K562 (cell line): Measurements from ENCODE around the gene ATP6V1G2. TPM values are rescaled to one million over a fixed set of nuclear protein-coding genes. Genes with fewer than 3 reads are reported as not detected.

ENCODE experiments used
- ATAC-seq: fragments of 200-7000 bp; cut with Tn5 transposase; 3 replicates; pipeline ENCODE4 v1.9.1; 2020; ENCODE audit warnings: moderate library complexity
- BruUV-seq: library from RNA; stranded (reverse); fragments of 400-500 nt; replicated peaks from 2 replicates; lab custom pipeline; 2021; lab: Mats Ljungman, UMichigan
- CTCF ChIA-PET: fragments of 300-600 bp; formaldehyde crosslinking; extraction: SDS; loops from one replicate; lab custom pipeline; 2021; ENCODE audit warnings: low intra/inter-chr PET ratio; lab: Yijun Ruan, JAX
- POLR2A ChIA-PET: fragments of 300-600, 350-650 bp; sonication (Branson Sonifier 250); formaldehyde crosslinking; extraction: SDS; loops from one replicate; lab custom pipeline; 2021; ENCODE audit warnings: antibody characterized with exemption, inconsistent platforms; lab: Yijun Ruan, JAX
- DNase-seq, 4 experiments: peaks; one replicate each; pipeline versions ENCODE4 v3.0.0 to v3.0.0-alpha.2; 2011 to 2018; ENCODE audit warnings: low spot score in 3 of 4, mixed read lengths in 3 of 4; ENCODE audit errors: extremely low read depth in 1 of 4
- FAIRE-seq: peaks from 2 replicates; lab custom pipeline; 2011; peaks lifted over from hg19 to GRCh38; lab: Jason Lieb, UNC
- H2AFZ ChIP-seq: 2 replicates; pipeline ENCODE4 v1.6.0; 2011; ENCODE audit warnings: low read depth, low read length, control low read depth, inconsistent platforms
- H3K27ac ChIP-seq: fragments of 200-600 bp; 3 replicates; pipeline ENCODE4 v1.8.0; 2011; ENCODE audit warnings: low read depth, mild to moderate bottlenecking, control low read depth, inconsistent platforms, low read length, moderate library complexity, mixed read lengths; ENCODE audit errors: extremely low read depth
- H3K27me3 ChIP-seq, 2 experiments: fragments of 300-600 bp in 1 of 2; 2 replicates in 1 of 2; 3 replicates in 1 of 2; pipeline versions ENCODE4 v1.6.0 to v1.8.0; 2011; ENCODE audit warnings: inconsistent platforms in 2 of 2, low read length in 2 of 2, mild to moderate bottlenecking in 1 of 2, mixed read lengths in 1 of 2, moderate library complexity in 1 of 2; ENCODE audit not compliant: control insufficient read depth in 2 of 2, insufficient read depth in 2 of 2
- H3K36me3 ChIP-seq: fragments of 300-600 bp; 3 replicates; pipeline ENCODE4 v1.8.0; 2011; ENCODE audit warnings: mild to moderate bottlenecking, low read length, inconsistent platforms; ENCODE audit not compliant: control insufficient read depth, insufficient read depth
- H3K4me1 ChIP-seq, 2 experiments: fragments of 200-600 bp in 1 of 2; replicated peaks in 1 of 2; 2 replicates in 1 of 2; 3 replicates in 1 of 2; pipeline versions ENCODE4 v1.5.1 to v1.8.0; 2011; ENCODE audit warnings: inconsistent platforms in 2 of 2, low read length in 2 of 2, mild to moderate bottlenecking in 1 of 2, mixed read lengths in 1 of 2, moderate library complexity in 1 of 2; ENCODE audit not compliant: control insufficient read depth in 2 of 2, insufficient read depth in 2 of 2
- H3K4me2 ChIP-seq: 2 replicates; pipeline ENCODE4 v1.6.1; 2011; ENCODE audit warnings: low read length, control low read depth, inconsistent platforms, mixed read lengths; ENCODE audit not compliant: insufficient read depth
- H3K4me3 ChIP-seq: fragments of 200-600 bp; sonication (generic), shearing (Covaris generic); 2 replicates; pipeline ENCODE4 v1.5.1; 2016; ENCODE audit warnings: control low read depth, inconsistent platforms
- H3K79me2 ChIP-seq: fragments of 200-600 bp; 3 replicates; pipeline ENCODE4 v1.8.0; 2011; ENCODE audit warnings: low read length, inconsistent platforms; ENCODE audit not compliant: control insufficient read depth, insufficient read depth
- H3K9ac ChIP-seq, 2 experiments: 2 replicates each; pipeline versions ENCODE4 v1.6.0 to v1.6.1; 2011; ENCODE audit warnings: low read depth in 2 of 2, low read length in 2 of 2, control low read depth in 1 of 2, inconsistent platforms in 1 of 2, mild to moderate bottlenecking in 1 of 2, mixed read lengths in 1 of 2; ENCODE audit not compliant: insufficient read depth in 1 of 2
- H3K9me1 ChIP-seq: one replicate; pipeline ENCODE4 v1.6.0; 2011; ENCODE audit warnings: inconsistent platforms, mild to moderate bottlenecking, low read length, moderate library complexity; ENCODE audit not compliant: control insufficient read depth, insufficient read depth
- H3K9me3 ChIP-seq: replicated peaks from 2 replicates; pipeline ENCODE4 v1.5.1; 2011; ENCODE audit warnings: low read depth, low read length, inconsistent platforms; ENCODE audit not compliant: control insufficient read depth, insufficient read depth
- H4K20me1 ChIP-seq: replicated peaks from 2 replicates; pipeline ENCODE4 v1.6.1; 2011; ENCODE audit warnings: low read length, inconsistent platforms, mixed read lengths; ENCODE audit not compliant: control insufficient read depth, insufficient read depth
- ATF1 ChIP-seq, 2 experiments: fragments of 450-650 bp in 1 of 2; IDR thresholded peaks; 2 replicates each; pipeline ENCODE4 v1.6.1; 2016; ENCODE audit warnings: missing compliant biosample characterization in 1 of 2, missing genetic modification characterization in 1 of 2
- CREM ChIP-seq: IDR thresholded peaks from 2 replicates; pipeline ENCODE4 v1.6.1; 2014; ENCODE audit warnings: antibody characterized with exemption, low read depth
- FOXP1 ChIP-seq: sonication (generic); formaldehyde crosslinking; IDR thresholded peaks from 2 replicates; pipeline ENCODE4 v1.8.0; 2022; ENCODE audit warnings: mild to moderate bottlenecking, missing genetic modification reagents
- HNRNPUL1 ChIP-seq: fragments of 200-400 bp; formaldehyde crosslinking; IDR thresholded peaks from 2 replicates; pipeline ENCODE4 v1.6.1; 2017; ENCODE audit warnings: low read length
- SNRNP70 ChIP-seq: fragments of 200-400 bp; formaldehyde crosslinking; optimal IDR thresholded peaks from 2 replicates; pipeline ENCODE3; 2017; ENCODE audit warnings: low read depth, low read length
- TAF7 ChIP-seq: fragments of 450-650 bp; IDR thresholded peaks from 2 replicates; pipeline ENCODE4 v1.6.1; 2016; ENCODE audit warnings: missing genetic modification characterization, missing compliant biosample characterization
- ZKSCAN8 ChIP-seq: fragments of 200-800 bp; sonication (Bioruptor generic); IDR thresholded peaks from 2 replicates; pipeline ENCODE4 v1.6.1; 2016; ENCODE audit warnings: missing genetic modification characterization, missing compliant biosample characterization
- ZNF239 ChIP-seq: fragments of 250-450 bp; sonication (Bioruptor Pico); IDR thresholded peaks from 2 replicates; pipeline ENCODE4 v1.4.0; 2020; ENCODE audit warnings: mild to moderate bottlenecking
- WGBS: fragments of 100-300 bp; shearing (Covaris generic); methylation state at CpG from one replicate; pipeline ENCODE4 v1.1.6; 2016; ENCODE audit warnings: low coverage, mixed read lengths; ENCODE audit not compliant: insufficient coverage; ENCODE audit errors: missing lambda C conversion rate; 5-methylcytosine and 5-hydroxymethylcytosine counted together
- in situ Hi-C: fragments of 300-500 bp; cut with MboI; formaldehyde crosslinking; loops from 4 replicates; pipeline ENCODE4 v1.15.0; 2018; ENCODE audit warnings: inconsistent platforms, mixed read lengths
- intact Hi-C: fragments of 100-400 bp; cut with micrococcal nuclease; formaldehyde crosslinking; loops from 2 replicates; pipeline ENCODE4 v1.14.2; 2022
- polyA plus RNA-seq, 8 experiments: library from polyadenylated mRNA; depleted of rRNA in 4 of 8; stranded (reverse) in 5 of 8; unstranded in 3 of 8; fragments of >200 nt; fragmentation: Nextera tagmentation in 2 of 8; fragmentation: Illumina TruSeq in 1 of 8; extraction: Ambion mirVana in 2 of 8; extraction: Trizol in 1 of 8; gene quantifications; 2 replicates each; pipeline versions ENCODE4 v1.2.1 to v1.2.3, GENCODE V29; 2011 to 2014; ENCODE audit warnings: inconsistent platforms in 1 of 8, missing spikeins in 1 of 8
- total RNA-seq, 7 experiments: library from RNA; depleted of rRNA in 6 of 7; stranded (reverse); fragments of >200 nt in 6 of 7; fragmentation: Illumina TruSeq in 2 of 7; extraction: Trizol in 2 of 7; gene quantifications; 2 replicates each; pipeline versions ENCODE4 v1.2.1 to v1.2.3, GENCODE V29; 2011 to 2021; ENCODE audit warnings: low replicate concordance in 1 of 7
- TF ChIP-seq, protein P1 (sequence below): fragments of 450-650 bp; IDR thresholded peaks from 2 replicates; pipeline ENCODE4 v1.6.1; 2016; ENCODE audit warnings: mild to moderate bottlenecking, moderate library complexity

Gene ATP6V1G2
- total and polyA plus RNA-seq, 9 of the 15 experiments (the other 6 are each of a cell fraction or from before 2014, with no cell fraction given) = 0.14 to 1.5 (median 0.33) TPM

DNA sequence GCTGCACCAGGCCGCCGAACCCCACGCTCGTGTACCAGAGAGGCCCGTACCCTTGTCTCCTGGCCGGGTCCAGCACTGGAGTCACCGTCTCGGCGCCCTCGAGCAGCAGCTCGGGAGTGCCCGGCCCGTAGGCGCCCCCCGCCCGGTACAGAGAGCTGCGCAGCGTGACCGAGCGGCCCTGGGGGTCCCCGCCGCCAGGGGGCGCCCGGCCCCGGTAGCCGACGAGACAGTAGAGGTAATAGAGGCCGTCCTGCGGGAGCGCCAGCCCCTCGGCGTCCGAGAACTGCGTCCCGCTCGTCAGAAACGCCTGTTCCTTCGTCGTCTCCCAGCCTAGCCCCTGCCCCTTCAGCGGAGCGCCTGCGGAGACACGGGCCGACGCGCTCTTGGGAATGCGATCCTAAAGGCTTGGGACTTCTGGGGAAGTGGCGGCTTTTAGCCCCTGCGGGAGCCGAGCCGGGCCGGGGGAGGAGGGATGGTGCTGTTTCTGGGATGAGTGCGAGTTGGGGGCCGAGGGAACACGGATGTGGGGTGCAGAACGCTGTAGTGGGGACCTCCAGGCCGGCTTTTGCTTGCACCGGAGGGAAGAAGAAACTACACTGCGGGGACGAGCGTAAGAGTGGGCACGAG, 34.5 kb upstream of the ATP6V1G2 start:
- Histone ChIP-seq H2AFZ (peak overlapping the region; percentile 97), H3K36me3 (no peaks in the 10 kb centered on the region), H4K20me1 (no peaks in the 10 kb centered on the region), H3K4me1 (peaks cover 3 to 24% of the 10 kb centered on the region in 2 experiments; a peak in 4 of 5 replicates), H3K9ac (peak overlapping the region; percentile 75 to 97), H3K79me2 (no peaks in the 10 kb centered on the region), H3K27ac (peak overlapping the region; percentile 45; the same call in 1 of the 3 replicates), H3K27me3 (no peaks in the 10 kb centered on the region), H3K4me3 (peak overlapping the region; percentile 62), H3K4me2 (peak overlapping the region; percentile 91), H3K9me3 (no peaks in the 10 kb centered on the region), H3K9me1 (no peaks in the 10 kb centered on the region)
- in situ Hi-C loops = no loop called here
- ChIA-PET CTCF (interaction anchor here (0.7 to 1.3 kb wide), 4 partner anchors 16 to 34 kb away, joined by 3 to 7 read pairs (median 4); partner anchors contain the start of gene NFKBIL1), POLR2A (interaction anchor here (0.6 to 3.3 kb wide), 13 partner anchors 10 to 258 kb away, joined by 3 to 20 read pairs (median 5); partner anchors contain the start of genes DDX39B and MICB)
- 4% methylated on average over 59 of the region's 62 CpGs for WGBS
- peak; percentile 98 for ATAC-seq
- intact Hi-C loops = loop anchor here (1.0 to 10.0 kb wide), 3 partner anchors 17 to 386 kb away; partner anchors contain the start of genes ATP6V1G2 and NFKBIL1
- peak; percentile 76 for FAIRE-seq
- BruUV-seq = no TSS peak
- peak; percentile 93 to 98 (median 97) for DNase-seq
- TF ChIP-seq ZKSCAN8 (CRISPR knock-in tag) = no peak
- TF ChIP-seq ZNF239 (CRISPR knock-in tag) = no peak
- TF ChIP-seq HNRNPUL1 = no peak
- TF ChIP-seq TAF7 (tag) = no peak
- TF ChIP-seq, protein P1, sequence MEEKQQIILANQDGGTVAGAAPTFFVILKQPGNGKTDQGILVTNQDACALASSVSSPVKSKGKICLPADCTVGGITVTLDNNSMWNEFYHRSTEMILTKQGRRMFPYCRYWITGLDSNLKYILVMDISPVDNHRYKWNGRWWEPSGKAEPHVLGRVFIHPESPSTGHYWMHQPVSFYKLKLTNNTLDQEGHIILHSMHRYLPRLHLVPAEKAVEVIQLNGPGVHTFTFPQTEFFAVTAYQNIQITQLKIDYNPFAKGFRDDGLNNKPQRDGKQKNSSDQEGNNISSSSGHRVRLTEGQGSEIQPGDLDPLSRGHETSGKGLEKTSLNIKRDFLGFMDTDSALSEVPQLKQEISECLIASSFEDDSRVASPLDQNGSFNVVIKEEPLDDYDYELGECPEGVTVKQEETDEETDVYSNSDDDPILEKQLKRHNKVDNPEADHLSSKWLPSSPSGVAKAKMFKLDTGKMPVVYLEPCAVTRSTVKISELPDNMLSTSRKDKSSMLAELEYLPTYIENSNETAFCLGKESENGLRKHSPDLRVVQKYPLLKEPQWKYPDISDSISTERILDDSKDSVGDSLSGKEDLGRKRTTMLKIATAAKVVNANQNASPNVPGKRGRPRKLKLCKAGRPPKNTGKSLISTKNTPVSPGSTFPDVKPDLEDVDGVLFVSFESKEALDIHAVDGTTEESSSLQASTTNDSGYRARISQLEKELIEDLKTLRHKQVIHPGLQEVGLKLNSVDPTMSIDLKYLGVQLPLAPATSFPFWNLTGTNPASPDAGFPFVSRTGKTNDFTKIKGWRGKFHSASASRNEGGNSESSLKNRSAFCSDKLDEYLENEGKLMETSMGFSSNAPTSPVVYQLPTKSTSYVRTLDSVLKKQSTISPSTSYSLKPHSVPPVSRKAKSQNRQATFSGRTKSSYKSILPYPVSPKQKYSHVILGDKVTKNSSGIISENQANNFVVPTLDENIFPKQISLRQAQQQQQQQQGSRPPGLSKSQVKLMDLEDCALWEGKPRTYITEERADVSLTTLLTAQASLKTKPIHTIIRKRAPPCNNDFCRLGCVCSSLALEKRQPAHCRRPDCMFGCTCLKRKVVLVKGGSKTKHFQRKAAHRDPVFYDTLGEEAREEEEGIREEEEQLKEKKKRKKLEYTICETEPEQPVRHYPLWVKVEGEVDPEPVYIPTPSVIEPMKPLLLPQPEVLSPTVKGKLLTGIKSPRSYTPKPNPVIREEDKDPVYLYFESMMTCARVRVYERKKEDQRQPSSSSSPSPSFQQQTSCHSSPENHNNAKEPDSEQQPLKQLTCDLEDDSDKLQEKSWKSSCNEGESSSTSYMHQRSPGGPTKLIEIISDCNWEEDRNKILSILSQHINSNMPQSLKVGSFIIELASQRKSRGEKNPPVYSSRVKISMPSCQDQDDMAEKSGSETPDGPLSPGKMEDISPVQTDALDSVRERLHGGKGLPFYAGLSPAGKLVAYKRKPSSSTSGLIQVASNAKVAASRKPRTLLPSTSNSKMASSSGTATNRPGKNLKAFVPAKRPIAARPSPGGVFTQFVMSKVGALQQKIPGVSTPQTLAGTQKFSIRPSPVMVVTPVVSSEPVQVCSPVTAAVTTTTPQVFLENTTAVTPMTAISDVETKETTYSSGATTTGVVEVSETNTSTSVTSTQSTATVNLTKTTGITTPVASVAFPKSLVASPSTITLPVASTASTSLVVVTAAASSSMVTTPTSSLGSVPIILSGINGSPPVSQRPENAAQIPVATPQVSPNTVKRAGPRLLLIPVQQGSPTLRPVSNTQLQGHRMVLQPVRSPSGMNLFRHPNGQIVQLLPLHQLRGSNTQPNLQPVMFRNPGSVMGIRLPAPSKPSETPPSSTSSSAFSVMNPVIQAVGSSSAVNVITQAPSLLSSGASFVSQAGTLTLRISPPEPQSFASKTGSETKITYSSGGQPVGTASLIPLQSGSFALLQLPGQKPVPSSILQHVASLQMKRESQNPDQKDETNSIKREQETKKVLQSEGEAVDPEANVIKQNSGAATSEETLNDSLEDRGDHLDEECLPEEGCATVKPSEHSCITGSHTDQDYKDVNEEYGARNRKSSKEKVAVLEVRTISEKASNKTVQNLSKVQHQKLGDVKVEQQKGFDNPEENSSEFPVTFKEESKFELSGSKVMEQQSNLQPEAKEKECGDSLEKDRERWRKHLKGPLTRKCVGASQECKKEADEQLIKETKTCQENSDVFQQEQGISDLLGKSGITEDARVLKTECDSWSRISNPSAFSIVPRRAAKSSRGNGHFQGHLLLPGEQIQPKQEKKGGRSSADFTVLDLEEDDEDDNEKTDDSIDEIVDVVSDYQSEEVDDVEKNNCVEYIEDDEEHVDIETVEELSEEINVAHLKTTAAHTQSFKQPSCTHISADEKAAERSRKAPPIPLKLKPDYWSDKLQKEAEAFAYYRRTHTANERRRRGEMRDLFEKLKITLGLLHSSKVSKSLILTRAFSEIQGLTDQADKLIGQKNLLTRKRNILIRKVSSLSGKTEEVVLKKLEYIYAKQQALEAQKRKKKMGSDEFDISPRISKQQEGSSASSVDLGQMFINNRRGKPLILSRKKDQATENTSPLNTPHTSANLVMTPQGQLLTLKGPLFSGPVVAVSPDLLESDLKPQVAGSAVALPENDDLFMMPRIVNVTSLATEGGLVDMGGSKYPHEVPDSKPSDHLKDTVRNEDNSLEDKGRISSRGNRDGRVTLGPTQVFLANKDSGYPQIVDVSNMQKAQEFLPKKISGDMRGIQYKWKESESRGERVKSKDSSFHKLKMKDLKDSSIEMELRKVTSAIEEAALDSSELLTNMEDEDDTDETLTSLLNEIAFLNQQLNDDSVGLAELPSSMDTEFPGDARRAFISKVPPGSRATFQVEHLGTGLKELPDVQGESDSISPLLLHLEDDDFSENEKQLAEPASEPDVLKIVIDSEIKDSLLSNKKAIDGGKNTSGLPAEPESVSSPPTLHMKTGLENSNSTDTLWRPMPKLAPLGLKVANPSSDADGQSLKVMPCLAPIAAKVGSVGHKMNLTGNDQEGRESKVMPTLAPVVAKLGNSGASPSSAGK = peak; percentile 93
- TF ChIP-seq CREM = peak; percentile 87
- 0 out of 2 replicates have a peak, but pooled peaks have one; percentile 62 for TF ChIP-seq FOXP1
- TF ChIP-seq ATF1 (CRISPR knock-in tag; IDR thresholded peaks at IDR 0.05) = peak; percentile 28; the same call in 1 of the 2 replicates
- peak; percentile 89 for TF ChIP-seq ATF1 (tag; IDR thresholded peaks at IDR 0.05)
- no peak for TF ChIP-seq SNRNP70
